K562 treated with DMSO at 1 percent for 24 hours (cell line): Measurements from ENCODE around the gene RHCG. TPM values are rescaled to one million over a fixed set of nuclear protein-coding genes. Genes with fewer than 3 reads are reported as not detected.

Source experiments
- total RNA-seq: library from RNA; unstranded; fragments of 300-600 nt; gene quantifications from 2 replicates; pipeline ENCODE4 v1.2.3, GENCODE V29; 2022; ENCODE audit warnings: low read depth; ENCODE audit not compliant: insufficient read depth

The RHCG gene
- total RNA-seq, result not detected in 2 replicates

DNA sequence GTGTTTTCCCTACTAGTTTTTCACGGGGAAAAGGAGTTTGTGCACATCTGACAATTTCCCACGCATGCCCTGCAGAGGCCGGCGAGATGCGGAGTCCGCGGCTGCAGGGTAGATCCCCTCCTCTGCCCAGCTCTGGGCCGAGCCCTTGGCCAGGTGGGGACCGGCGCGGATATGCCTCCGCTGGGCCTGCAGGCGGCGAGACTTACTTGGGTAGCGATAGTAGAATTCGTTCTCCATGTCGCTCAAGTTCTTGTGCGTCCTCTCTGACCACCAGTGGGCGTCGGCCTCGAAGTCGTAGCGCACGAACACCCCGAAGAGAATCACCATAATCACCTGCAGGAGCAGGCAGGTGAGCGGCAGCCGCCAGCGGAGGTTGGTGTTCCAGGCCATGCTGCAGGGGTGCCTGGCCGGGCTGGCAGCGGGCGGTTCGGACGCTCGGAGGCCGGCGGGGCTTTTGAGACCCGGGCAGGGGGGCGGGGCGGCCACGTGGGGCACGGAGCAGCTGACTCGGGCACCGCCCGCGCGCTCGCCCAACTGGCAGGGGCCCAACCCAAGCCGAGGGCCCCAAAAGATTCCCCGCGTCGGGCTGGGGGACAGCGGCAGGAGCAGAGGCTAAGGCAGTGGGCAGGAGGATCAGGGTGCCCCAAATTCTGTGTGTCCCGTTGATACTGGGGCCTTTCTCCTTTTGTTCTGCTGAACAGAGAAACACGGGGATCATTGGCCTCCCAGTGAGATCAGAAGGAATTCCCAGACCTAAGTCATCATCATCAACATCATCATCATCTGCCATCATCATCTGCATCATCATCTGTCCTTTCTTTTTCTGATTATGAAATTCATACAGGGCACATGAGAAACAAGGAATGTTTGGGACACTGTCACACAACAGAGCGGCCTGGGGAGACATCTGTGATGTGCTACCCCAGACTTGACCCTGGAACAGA lies at the start of gene RHCG:
Gene RHCG, minus strand, starts transcription at position 429 of the 944 bp plus-strand sequence. Its CDS starts 39 bp downstream, at position 390.

Other genes starting within 250 kb of the RHCG start
- gene POLG, start 161.8 kb downstream of the RHCG start, total RNA-seq, result 78.1 and 83.2 TPM in 2 replicates
- gene TICRR, start 78.9 kb upstream of the RHCG start, total RNA-seq, result 10.4 and 11.3 TPM in 2 replicates
- gene KIF7, start 158.9 kb upstream of the RHCG start, total RNA-seq, result 3.0 and 3.3 TPM in 2 replicates
- gene PLIN1, start 182.8 kb upstream of the RHCG start, total RNA-seq, result not detected in 2 replicates
- gene PEX11A, start 194.2 kb upstream of the RHCG start, total RNA-seq, result not detected in 2 replicates
- not detected in 2 replicates for gene WDR93, start 194.2 kb upstream of the RHCG start, total RNA-seq